ENCODE measurements around the gene BICD1.

- TF ChIP-seq CTCF (IDR thresholded peaks at IDR 0.05) (no peak), POLR2A (IDR thresholded peaks at IDR 0.05) (no peak)
Measured at GRCh38 chr12:32062881-32063280, 43.8 kb upstream of the BICD1 start.

All from esophagus squamous epithelium (tissue), 4 donors.